ENCODE data around the gene FOXF1.

Gene FOXF1

GRCh38 chr16:86533076-86533475 is 22.7 kb downstream of the FOXF1 start:
- DNase-seq (ENCODE audit: low read depth in 3 of 3) = no peak

- DNase-seq (ENCODE audit: low read depth in 3 of 3) = no peak
Measured at GRCh38 chr16:86533767-86534351, 23.5 kb downstream of the FOXF1 start.

GRCh38 chr16:86534779-86535615 is 24.7 kb downstream of the FOXF1 start:
- no peak for DNase-seq (ENCODE audit: low read depth in 3 of 3)

- DNase-seq (ENCODE audit: low read depth in 3 of 3) = no peak
Measured at GRCh38 chr16:86536621-86537020, 26.3 kb downstream of the FOXF1 start.

DNA sequence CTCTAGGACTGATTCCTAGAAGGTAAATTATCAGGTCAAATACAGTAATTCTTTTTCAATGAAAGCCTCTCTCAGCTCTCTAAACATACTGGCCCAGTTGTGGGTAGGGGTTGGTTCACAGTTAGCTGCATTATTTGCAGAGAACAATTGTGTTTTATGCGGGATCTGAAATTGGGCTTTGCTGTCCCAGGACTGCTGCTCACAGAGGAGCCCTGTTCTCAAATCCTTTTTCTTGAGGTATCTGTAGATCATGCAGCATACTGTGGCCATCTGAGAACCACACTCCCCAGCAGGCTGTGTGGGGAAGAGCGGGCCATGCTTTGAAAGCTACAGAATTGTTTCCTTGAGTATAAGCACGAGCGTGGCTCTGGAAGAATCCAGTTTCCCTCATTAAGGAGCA is 27.2 kb downstream of the FOXF1 start:
- no peak for DNase-seq (ENCODE audit: low read depth in 3 of 3)

DNA sequence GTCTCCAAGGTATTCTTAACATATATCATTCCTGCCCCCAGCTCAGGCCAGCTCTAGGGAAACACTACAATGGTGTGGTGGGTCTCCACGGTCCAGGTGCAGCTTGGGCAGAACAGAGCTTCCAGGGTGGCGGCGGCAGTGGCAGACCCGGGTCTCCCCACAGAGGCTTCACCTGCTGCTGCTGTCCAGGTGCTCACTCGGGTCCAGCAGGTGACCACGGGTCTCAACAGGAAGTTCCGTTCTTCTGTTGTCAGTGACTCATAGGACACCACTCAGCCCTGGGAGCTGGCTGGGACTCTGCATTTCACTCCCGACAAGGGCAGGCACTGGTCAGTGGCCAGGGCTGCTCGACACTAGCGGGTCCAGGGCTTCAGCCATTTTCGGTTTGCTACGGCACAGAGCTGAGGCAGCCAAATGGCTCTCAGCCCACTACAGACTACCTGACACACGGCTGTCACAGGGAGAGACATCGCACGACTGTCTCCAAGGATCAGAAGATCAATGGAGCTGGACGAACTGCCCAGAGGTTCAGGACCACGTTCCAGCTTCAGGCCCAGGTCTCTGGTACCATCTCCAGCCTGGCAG is 28.0 kb downstream of the FOXF1 start:
- no peak for DNase-seq (ENCODE audit: low read depth in 3 of 3)

DNA sequence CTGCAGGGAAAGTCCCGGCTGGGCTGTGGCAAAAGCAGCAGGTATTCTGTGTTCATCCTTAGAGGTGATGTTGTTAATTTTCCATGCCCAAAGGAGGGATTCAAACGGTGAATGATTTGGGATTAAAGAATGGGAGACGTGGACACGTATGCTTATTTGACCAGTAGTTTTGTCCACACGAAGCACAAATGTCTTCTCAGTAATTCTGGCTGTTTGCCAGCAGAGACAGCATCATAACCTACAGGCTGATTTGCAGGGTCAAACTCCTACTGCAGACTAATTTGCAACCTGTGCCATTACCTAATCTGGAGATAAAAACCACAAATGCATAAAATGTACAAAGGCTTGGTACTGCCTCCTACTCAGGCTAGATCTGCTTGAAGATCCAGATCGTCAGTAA is 30.6 kb downstream of the FOXF1 start:
- DNase-seq (ENCODE audit: low read depth in 3 of 3) = no peak

DNA sequence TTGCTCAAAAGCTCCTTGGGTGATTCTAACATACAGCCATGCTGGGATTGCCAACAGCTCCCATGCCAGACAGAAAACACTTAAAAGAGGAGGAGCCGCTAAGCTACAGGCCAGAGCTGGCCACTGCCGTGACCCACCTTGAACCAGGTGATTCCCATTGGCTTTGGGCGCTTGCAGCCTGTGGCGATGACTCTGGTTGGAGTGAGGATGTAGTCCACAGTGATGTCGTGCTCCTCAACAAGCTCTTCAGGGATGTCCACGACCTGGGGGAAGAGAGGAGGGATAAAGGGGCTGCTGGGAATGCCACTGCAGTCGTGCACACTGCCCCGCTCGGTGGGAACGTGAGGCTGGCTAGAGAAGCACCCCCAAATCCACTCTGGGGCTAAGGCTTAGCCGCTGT is 31.2 kb downstream of the FOXF1 start:
- no peak for DNase-seq (ENCODE audit: low read depth in 3 of 3)

DNA sequence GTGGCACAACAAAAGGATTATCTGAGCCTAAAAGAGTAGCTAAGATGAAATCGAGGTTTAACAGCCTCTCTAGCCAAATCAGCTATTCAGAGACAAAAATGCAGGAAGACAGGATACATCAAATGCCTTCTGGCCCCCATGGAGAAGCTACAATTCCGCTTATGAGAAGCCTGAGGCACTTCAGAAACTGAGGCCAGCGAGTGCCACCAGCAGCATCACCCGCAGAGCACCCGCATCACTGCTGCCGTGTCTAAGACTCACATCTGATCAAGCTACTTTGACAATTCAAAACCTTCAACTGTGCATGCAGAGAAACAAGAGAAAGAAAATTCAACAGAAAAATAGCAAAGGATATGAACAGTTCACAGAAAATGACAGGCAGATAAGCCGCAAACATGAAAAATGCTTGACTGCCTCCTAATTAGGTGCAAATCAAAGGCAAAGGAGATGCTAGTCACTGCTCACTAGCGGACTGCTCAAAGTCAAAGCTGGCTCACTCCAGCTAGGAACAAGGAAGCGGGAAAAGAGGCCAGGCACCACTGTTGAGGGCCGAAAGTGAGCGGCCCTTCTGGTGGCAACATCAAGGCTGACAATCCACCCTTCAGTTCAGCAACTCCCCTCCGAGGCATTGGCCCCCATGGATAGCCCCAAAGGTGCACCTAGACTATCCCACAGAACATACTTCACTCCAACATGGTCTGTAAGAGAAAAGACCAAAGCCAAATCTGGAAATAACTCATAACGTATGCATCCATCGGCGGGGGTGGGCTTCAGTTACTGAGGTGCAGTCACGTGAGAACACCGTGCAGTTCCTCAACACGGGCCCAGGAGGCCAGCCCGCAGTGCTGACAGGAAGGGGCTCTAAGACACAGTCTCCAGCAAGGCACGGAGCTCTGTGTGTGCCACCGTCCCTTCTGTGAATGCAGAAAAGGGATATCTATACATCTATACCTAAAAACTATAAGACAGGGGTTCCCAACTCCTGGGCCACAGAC is 32.7 kb downstream of the FOXF1 start:
- DNase-seq (ENCODE audit: low read depth in 3 of 3) = no peak

DNA sequence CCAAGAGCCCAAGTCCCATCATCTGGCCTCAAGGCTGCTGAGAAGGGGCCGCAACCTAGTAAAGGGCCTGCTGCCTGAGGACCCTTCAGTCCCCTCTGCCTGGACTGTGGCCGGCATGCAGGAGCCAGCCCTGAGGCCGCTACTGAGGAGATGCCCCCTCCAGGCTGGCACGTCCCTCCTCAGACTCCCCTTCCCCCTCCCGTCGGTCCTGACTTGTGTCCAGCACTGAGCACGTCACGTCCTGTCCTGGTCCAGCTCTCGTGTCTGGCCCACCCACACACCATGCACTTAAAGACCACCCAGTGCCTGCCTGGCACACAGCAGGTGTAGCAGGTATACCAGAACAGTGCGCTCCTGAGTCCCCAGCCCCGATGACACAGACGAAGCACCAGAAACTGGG is 35.2 kb downstream of the FOXF1 start:
- DNase-seq (ENCODE audit: low read depth in 3 of 3) = no peak

DNA sequence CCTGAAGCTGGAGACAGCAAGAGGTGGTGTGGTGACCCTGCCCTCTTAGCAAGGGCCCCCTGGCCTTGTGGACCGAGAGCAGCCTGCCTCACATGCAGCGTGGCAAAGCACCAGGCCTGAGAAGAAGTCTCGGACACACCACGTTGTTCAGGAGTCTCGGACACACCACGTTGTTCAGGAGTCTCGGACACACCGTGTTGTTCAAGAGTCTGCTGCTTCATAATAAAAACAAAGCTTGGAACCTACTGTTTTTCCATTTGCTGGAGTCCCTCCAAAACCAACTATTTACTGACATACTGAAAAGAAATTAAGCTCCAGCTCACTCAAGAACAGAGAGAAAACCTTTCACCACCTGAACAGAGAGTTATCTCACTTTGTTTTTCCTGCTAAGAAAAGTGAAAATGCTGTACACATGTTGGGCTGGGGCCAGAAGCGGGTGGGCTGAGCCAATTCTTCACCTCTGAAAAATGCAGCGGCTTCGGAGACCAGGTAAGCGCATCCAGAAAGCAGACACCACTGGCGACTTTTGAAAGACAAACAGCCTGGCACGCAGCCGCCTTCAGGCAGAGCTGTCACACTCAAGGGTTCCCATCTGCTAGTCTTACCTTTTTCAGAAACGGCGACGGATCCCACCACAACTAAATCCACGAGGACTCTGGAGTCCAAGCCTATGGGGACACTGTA is 35.8 kb downstream of the FOXF1 start:
- no peak for DNase-seq (ENCODE audit: low read depth in 3 of 3)

- no peak for DNase-seq (ENCODE audit: low read depth in 3 of 3)
Measured at GRCh38 chr16:86546638-86547013, 36.3 kb downstream of the FOXF1 start.

DNA sequence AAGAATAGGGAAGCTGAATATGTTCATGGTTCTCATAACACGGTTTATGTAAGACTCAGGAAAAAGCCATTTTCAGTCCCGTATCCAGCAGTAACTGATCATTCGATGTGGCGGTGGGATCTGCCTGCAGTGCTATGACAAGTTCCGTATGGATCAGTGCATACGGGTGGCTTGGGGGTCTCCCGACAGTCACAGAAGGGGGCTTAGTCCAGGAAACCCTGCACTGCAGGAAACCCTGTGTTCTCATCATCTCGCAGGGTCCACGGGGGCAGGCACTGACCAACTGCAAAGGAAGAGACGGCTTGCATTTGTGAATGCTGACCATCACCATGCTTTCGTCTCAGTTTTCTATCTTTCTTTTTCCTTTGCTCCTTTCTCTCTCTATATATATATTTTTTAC is 37.0 kb downstream of the FOXF1 start:
- DNase-seq (ENCODE audit: low read depth in 3 of 3) = no peak

DNA sequence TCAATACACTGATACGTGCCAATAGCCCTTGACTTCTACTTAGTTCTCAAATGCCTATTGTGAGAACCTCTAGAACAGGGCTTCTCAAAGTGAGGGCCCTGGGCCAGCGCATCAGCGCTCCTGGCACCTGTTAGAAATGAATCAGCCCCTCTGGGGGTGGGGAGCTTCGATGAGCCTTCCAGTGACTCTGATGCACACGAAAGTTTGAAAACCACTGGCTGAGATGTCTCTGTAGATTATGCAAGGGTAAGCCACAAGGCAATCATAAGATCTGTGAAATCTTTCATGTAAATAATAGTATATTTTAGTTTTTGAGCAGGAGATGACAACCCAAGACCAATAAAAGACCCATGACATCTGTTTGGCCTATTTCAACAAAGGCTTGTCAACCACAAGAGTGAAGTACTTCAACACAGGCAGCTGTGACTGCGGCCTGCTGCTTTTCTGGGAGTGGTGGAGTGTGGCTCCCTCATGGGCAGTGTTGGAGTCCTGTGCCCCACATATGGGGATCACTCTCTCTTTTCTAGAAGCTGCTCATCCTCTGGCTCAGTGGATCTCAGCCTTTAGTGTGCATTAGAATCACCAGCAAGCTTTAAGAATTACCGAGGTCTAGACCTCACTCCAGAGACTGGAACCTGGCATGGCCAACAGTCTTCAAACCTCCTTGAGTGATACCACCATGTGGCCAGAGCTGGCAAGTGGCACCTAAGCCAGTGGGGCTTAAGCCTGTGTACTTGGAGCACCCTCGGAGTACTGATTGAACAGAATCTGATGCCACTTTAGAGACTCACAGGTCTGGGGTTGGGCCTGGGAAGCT is 39.0 kb downstream of the FOXF1 start:
- no peak for DNase-seq (ENCODE audit: low read depth in 3 of 3)

DNA sequence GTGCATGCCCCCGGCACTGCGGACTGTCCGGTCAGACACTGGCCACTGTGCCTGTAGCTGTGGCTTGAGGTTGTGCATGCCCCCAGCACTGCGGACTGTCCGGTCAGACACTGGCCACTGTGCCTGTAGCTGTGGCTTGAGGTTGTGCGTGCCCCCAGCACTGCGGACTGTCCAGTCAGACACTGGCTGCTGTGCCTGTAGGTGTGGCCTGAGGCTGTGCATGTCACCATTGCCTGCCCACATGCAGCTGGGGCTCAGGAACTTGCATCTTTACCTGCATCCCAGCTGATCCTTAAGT is 39.5 kb downstream of the FOXF1 start:
- DNase-seq (ENCODE audit: low read depth in 3 of 3) = no peak

DNA sequence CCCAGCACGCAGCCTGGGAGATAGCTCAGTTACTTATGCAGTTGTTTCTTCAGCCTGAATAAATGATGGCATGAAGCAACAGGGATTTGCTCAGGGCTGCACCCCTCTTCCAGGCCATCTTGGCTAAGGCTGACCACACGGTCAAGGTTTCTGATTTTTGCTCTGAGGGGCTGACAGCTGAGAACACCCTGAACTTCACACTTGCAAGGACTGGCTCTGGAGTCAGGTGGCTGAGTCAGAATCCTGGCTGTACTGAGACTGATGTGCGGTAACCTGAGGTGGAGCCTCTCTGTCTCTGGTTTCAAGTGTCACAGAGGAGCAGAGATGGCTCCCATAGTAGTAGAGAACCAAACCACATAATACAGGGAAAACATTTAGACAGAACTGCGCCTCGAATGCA is 40.0 kb downstream of the FOXF1 start:
- DNase-seq (ENCODE audit: low read depth in 3 of 3) = no peak

- no peak for DNase-seq (ENCODE audit: low read depth in 3 of 3)
Measured at GRCh38 chr16:86553356-86553755, 43.0 kb downstream of the FOXF1 start.

DNA sequence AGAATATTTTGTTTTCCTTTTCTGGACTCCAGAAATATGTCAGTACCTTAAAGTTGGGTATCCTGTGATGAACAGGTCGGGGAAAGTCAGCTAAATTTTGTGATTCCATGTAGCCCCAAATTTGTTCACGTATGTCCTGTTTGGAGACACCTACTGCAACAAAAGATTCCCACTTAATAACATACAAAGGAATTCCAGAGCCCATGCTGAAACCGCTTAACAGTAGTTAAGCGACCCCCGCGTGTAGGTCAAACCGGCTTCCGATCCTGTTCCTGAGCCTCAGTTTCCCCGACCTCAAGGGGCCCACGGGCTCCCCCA is 44.2 kb downstream of the FOXF1 start:
- DNase-seq (ENCODE audit: low read depth in 3 of 3) = no peak

GRCh38 chr16:86554917-86555703 is 44.8 kb downstream of the FOXF1 start, which contains the start of gene MTHFSD:
Gene MTHFSD, minus strand, starts transcription at chr16:86555235. Its CDS starts 51 bp downstream, at chr16:86555184.
- peak; percentile 92 to 96 (median 96) for DNase-seq (ENCODE audit: low read depth in 3 of 3)

DNA sequence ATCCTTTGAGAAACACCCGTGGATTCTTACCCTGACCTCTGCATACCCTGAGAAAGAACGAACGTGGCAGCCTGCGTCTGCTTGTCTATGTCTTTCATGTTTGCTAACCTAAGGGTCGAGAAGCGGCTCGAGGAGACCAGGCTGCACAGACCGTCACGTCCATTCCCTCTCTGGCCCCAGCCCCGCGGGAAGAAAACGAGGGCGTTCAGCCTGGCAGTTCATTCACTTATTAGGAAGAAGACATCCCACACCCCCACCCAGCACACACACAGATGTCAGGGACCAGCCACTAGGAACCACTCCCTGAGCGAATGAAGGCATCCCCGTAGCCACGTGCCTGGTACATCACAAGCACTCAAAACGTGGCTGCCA is 45.4 kb downstream of the FOXF1 start:
- DNase-seq (ENCODE audit: low read depth in 3 of 3) = no peak
